HG02623 (cell line): ENCODE results near the gene ZSWIM6.

Experiments
- ATAC-seq: cut with Tn5 transposase; IDR thresholded peaks from one replicate; pipeline ENCODE4 v1.9.1; 2021; ENCODE audit warnings: moderate library complexity; ENCODE audit not compliant: unreplicated experiment

Gene ZSWIM6

GRCh38 chr5:61468483-61468865, 136.4 kb downstream of the ZSWIM6 start:
- ATAC-seq = no peak

- no peak for ATAC-seq
Observed at GRCh38 chr5:61471352-61471751, 139.3 kb downstream of the ZSWIM6 start.

- no peak for ATAC-seq
Observed at GRCh38 chr5:61472172-61472958, 140.3 kb downstream of the ZSWIM6 start.

GRCh38 chr5:61474746-61475145, 142.7 kb downstream of the ZSWIM6 start:
- ATAC-seq = no peak

GRCh38 chr5:61477788-61478187, 145.7 kb downstream of the ZSWIM6 start:
- no peak for ATAC-seq

GRCh38 chr5:61479850-61480614, 148.0 kb downstream of the ZSWIM6 start:
- no peak for ATAC-seq

GRCh38 chr5:61482980-61483379, 150.9 kb downstream of the ZSWIM6 start:
- ATAC-seq = no peak

- no peak for ATAC-seq
Observed at GRCh38 chr5:61486476-61486875, 154.4 kb downstream of the ZSWIM6 start.

GRCh38 chr5:61489574-61489973, 157.5 kb downstream of the ZSWIM6 start:
- ATAC-seq = no peak

- ATAC-seq = no peak
Observed at GRCh38 chr5:61491861-61492260, 159.8 kb downstream of the ZSWIM6 start.

GRCh38 chr5:61493973-61494372, 161.9 kb downstream of the ZSWIM6 start:
- no peak for ATAC-seq

GRCh38 chr5:61496446-61496845, 164.4 kb downstream of the ZSWIM6 start:
- no peak for ATAC-seq

GRCh38 chr5:61496860-61497259, 164.8 kb downstream of the ZSWIM6 start:
- ATAC-seq = no peak

- no peak for ATAC-seq
Observed at GRCh38 chr5:61498121-61498520, 166.1 kb downstream of the ZSWIM6 start.

- ATAC-seq = no peak
Observed at GRCh38 chr5:61501971-61502370, 169.9 kb downstream of the ZSWIM6 start.

- no peak for ATAC-seq
Observed at GRCh38 chr5:61504143-61504770, 172.2 kb downstream of the ZSWIM6 start.

- no peak for ATAC-seq
Observed at GRCh38 chr5:61505281-61505680, 173.2 kb downstream of the ZSWIM6 start.

GRCh38 chr5:61507232-61507631, 175.2 kb downstream of the ZSWIM6 start:
- ATAC-seq = no peak

GRCh38 chr5:61516946-61517345, 184.9 kb downstream of the ZSWIM6 start:
- ATAC-seq = no peak

- ATAC-seq = no peak
Observed at GRCh38 chr5:61519728-61520277, 187.7 kb downstream of the ZSWIM6 start.

GRCh38 chr5:61523073-61523472, 191.0 kb downstream of the ZSWIM6 start:
- ATAC-seq = no peak

- no peak for ATAC-seq
Observed at GRCh38 chr5:61523997-61524396, 191.9 kb downstream of the ZSWIM6 start.
